Stimulated activated CD8-positive, alpha-beta memory T cell treated with anti-CD3 and anti-CD28 coated beads, Interleukin-4, amount 100 ng/mL, for 1 hour (primary cell): ENCODE measurements around the gene SLC13A4.

Source experiments
- DNase-seq, 2 donors: peaks; one replicate each; pipeline ENCODE4 v3.0.0-alpha.2; 2020; ENCODE audit warnings: low read depth in 2 of 2, low spot score in 1 of 2

SLC13A4 gene

DNA sequence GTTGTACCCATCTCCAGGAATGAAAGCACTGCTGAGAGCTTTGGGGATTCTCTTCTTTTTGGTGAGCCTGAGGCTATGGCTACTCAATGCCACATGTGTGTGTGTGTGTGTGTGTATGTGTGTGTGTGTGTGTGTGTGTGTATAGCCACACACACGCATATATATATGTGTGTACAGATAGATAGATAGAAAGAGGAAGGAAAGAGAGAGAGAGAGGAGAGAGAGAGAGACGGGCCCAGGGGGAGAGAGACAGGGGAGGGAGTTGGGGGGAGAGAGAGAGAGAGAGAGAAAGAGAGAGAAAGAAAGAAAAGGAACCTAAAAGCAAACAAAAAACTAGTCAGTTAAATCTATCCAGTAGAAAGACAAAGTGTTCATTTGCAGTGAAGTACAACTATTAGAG is 8.3 kb downstream of the SLC13A4 start:
- no peak for DNase-seq

DNA sequence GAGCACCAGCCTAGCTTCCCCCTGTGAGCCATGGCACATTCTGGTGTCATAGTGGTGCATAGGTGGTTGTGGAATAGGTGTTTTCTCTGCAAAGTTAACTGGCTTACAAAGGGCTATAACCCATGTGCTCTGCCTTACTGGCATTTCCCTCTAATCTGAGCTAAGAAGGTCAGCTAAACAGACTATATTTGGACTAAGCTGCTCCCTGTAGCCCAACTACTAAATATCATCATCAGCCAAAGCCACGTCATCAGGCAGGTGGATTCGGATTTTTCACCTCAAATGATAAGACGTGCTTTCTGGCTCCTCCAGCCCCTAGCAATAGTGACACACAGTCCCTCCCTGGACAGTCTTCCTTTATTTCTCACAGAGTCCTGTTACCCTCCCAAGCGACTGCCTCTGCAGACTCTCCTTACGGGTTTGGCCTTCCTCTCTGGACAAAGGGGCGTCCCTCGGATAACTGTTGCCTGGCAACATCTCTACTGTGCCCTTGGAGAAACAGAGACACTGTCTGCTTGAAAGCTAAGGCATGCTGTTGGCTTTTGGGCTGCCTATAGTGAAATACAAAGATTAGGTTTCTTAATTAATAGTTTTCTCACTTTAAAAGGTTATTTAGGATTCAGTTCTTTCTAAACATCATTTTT is 9.1 kb downstream of the SLC13A4 start:
- DNase-seq = no peak

DNA sequence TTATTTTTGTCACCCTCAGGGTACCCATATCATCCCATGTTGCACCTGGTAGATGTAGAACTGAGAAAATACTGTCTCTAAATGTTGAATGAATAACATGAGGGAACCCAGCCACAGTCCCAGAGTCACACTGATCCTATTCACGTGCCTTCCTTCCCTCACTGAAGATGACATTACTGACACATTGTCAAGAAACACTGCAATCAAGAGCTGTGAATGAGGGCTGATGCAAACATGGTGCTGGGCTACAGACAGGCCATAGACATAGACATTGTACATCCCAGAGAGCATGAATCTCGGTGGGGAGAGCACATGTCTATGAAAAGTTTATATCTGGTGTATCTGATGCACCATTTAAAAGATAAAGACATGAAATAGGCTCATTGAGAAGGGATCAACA is 9.8 kb downstream of the SLC13A4 start:
- no peak for DNase-seq

DNA sequence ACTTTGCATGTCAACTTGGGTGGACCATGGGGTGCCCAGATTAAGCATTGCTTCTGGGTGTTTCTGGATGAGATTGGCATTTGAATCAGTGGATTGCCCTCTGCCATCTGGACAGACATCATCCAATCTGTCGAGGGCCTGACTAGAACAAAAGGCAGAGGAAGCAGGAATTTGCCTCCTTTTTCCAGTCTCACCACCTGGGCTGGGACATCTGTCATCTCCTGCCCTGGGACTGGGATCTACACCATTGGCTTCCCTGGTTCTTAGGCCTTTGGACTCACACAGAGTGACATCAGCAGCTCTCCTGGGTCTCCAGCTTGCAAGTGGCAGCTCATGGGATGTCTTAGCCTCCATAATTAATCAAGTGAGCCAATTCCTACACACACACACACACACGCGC is 10.3 kb downstream of the SLC13A4 start:
- no peak for DNase-seq

DNA sequence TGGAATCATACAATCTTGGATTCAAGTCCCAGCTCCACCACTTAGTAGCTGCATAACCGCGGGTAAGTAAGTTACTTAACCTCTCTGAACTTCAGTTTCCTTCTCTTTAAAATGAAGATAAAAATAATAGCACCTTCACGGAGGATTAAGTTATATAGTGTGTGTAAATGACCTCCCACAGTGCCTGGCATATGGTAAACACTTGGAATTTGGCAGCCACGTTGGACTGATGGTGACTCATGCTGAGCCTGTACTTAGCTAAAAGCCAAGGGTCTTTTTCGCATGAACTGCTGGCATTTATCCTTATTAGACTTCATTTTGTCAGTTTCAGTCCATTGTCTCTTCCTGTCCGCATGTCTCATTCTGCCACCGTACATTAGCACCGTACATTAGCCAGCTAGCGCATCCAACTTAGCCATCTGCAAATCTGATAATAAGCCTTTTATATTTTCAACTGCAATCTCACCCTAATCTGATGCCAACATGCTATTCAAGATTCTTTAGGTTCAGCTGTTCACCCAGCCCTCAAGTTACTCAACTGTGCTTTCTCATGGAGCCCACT is 11.2 kb downstream of the SLC13A4 start:
- DNase-seq = no peak

DNA sequence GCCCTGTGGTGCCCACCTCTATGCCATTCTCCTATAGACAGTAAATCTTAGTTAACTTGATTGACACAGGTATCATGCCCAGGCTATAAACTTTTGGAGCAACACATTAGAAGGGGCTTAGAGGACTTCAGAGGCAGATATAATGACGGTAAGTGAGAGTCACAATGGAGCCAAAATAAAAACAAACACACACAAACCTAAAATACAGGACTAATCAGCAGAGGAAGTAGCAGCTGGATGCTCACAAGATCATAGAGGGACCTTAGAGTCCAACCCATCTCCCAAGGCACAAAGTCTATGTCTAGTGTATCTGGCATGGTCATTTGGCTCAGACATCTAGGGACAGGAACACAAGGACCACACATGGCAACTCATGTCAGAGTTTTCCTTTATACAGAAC is 12.3 kb downstream of the SLC13A4 start:
- no peak for DNase-seq

DNA sequence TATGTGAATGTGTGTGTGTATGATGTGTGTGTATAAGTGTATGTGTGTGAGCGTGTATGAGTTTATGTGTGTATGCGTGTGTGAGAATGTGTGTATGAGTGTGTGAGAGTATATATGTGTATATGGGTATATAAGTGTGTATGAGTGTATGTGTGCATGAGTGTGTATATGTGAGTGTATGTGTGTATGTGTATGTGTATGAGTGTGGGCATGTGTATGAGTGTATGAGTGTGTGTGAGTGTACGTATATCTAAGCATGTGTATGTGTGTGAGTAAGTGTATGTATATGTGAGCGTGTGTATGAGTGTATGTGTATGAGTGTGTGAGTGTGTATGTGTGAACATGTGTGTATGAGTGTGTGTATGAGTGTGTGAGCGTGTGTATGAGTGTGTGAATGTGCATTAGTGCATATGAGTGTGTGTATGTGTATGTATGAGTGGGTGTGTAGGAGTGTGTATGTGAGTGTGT is 12.9 kb downstream of the SLC13A4 start:
- no peak for DNase-seq

DNA sequence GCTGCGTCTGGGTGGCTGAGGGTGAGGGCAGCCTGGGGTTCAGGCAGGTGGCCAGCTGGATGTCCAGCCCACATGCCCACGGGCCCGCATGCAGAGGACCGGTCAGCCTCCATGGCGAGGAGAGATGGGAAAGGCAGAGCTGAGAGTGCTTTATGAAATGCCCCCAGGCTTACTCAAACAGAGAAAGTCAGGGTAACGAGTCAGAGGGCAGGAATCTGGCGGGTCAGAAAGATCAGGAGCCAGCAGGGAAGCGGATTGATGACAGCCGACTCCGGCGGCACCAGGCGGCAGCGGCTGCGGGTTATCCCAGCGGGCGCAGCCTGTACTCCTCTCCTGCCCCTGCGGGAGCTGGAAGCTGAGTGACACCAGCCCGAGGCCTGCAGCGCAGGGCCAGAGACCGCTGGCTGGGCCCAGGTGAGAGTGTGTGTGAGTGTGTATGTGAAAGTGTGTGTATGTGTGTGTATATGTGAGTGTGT is 13.4 kb downstream of the SLC13A4 start:
- DNase-seq = no peak

DNA sequence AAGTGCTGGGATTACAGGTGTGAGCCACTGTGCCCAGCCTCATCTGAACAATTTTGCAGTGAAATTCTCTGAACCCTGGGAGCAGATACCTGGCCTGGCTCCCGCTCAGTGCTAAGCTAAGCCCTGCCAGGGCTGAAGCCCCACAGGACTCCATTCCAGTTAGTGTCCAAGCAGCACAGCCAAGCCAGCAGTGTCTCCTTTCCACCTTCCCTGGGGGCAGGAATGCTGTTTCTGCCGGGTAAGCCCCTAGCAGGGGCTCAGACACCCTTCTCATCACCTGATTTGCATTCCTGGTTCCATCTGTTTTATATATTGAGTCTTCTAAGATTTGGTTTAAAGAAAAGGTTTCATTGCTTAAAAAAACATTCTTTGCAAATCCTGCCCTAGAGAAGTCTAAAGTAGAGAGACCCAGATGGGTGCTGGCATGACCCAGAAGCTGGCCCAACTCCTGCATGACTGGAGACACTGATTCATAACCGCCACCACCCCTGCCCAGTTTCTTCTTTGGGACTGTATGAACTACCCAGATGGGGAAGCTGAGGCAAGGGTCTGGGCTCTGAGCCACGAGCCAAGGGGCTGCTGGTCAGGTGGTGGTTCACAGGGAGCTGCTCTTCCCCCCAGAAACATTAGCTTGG is 14.0 kb downstream of the SLC13A4 start:
- no peak for DNase-seq

DNA sequence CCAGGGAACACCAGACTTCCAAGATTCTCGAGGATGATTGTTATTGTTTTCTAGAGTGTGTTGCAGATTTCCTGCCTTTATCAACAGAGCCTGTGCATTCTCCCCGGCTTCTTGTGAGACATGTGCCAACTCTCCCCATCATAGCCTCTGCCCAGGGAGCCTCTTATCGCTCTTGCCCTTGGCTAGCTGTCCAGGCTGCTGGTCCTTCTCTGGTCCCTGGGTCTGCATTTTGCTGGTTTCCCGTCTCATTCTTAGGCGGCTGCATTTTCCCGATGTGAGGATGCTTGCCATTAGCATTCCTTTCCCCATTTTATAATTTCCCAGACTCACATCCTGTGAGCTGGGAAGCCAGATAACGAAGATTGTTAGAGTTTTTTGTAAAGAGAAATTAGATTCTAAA is 15.2 kb downstream of the SLC13A4 start:
- no peak for DNase-seq

DNA sequence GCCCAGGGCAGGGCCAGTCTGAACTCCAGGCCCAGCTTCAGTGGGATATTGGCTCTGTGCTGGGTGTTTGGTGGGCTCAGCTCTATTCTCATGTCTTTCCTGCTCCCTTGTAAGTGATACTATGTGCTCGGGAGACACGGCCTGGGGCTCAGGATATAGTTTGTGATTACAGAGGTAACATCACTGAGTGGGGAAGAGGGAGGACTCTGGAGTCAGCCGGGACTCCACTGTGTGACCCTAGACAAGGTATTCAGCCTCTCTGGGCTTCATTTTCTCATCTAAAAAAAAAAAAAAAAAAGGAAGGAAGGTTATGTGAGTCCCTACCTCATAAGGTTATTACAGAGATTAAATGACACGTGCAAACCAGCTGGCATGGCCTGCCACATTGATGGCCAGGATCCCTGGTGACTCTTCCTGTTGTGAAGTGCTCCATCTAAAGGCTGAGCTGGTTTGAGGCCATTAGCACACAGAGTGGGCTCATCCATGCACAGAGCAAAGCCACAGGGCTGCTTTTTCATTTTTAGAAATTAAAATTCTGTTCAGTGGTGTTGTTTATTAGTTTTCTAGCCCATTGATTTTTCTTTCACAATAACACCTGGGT is 15.7 kb downstream of the SLC13A4 start:
- DNase-seq = no peak

DNA sequence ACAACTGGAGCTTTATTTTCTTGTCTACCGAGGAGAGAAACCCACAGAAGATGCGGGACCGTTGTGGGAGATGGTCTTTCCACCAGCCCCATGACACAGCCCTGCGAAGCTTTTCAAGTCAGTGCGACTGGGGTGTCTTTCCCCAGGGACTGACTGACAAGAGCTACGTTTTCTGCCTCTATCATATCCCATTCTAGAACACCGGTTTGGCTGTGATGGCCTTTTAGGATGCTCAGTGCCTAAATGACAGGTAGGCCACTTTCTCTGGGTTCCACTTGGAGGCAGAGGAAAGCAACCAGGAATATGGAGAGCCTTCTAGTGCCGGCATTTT is 16.9 kb downstream of the SLC13A4 start:
- DNase-seq = no peak

DNA sequence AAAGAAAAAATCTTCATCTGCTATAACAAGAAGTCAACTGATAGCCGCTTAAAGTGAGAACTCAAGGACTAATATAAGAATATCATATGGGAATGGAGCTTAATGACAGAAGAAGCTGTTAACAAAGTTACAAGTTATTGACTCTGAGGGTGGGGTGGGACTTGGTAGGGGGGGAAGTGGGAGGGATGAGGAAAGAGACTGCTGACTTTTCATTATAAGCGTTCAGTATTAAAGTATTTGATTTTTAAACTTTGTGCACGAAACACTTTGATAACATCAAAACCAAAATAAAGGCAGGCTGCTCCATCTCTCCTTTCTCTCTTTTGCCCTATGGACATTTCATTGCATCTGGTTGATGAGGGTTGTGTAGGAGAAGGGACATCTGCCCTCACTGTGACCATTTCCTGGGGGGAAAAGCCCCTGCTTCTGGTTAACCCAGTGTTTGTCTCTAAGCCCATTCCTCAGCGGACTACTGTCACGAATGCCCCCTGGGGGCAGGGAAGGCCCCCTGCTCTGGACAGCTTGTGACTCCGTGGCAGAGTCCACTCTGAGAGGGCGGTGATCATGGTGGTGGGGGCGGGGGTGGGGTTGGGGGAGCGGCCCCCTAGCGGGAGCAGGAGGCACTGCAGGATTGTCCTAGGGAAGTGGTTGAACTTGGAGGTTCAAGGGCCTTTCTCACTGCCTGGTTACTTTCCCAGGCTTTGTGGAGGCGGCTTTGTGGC is 17.4 kb downstream of the SLC13A4 start:
- no peak for DNase-seq

DNA sequence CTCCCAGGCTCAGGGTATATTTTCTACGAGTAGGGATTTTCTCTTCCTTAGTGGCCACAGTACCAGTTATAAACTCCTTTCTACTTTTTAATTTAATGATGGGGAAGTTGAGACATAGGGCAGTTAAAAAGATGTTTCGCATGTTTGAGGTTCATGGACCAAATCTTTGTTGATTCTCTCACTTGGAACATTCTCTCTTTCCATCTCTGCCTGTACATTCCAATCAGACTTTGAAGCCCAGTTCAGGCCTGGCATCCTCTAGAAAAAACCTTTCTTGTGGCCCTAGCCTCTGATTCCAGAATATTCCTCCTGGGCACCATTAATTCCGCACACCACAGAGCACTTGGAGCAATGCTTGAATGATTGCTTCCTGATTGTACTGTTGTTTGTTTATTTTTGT is 18.5 kb downstream of the SLC13A4 start:
- DNase-seq = no peak

DNA sequence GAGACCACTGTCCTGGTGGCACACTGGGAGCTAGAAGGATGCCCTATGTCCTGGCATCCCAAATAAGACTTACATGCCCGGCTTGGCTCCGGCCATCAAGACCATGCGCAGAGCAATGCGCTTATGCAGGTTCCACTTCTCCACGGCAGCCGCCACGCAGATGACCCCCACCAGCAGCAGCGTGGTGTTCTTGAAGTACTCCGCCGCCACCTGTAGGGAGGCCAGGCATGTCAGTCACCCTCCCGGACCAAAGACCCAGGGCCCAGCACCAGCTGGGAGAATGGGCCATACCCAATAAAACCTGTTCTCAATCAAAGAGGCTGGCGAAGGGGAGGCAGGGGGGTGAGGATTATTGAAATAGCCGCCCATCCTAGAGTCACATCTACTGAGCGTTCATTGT is 19.9 kb downstream of the SLC13A4 start:
- DNase-seq = no peak

DNA sequence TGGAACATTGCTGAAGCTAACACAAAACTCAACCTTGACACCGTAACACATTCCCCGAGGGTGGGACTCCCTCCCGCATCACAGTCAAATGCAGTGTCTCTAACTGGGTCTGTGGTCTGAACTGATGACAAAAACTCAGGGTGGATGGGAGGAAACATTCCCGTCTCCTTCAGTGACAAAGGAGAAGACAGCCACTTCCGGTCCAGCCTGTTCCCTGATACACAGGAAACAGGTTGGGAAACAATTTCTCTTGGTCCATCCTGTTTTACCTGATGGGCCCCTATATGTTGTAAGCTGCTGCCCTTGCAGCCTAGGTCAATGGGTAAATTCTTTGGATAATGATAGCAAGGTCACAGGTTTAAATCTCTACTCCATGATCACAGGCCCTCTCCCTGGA is 20.4 kb downstream of the SLC13A4 start:
- no peak for DNase-seq

DNA sequence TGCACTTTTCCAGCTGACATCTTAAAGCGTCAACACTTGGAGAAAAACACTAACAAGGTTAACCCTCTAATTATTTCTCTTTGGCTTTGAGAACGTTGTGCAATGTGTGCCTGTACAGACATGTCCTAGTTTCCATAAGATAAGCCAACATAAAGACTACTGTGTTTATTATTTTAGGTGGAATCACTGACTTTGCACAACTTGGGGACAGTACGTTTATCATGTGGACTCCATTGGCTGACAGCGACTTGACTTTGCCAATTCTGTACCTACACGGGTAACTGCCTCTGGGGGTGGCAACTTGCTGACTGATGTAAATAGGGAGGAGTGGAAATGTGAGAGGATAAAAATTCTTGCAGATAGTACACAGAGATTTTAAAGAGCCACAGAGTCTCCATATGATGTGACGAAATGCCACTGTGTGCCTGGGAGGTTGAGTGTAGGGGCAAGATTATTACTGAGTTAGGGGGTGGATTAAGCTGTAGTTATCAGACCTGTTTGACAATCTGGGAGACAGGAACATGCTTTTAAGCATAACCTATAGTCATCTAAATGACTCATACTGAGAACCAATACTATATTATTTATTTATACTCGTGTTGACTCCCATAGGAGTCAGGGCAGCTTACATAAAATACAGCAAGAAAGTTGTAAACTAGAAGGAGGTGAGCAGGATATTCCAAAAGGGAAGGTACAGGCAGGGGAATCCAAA is 21.0 kb downstream of the SLC13A4 start:
- no peak for DNase-seq

DNA sequence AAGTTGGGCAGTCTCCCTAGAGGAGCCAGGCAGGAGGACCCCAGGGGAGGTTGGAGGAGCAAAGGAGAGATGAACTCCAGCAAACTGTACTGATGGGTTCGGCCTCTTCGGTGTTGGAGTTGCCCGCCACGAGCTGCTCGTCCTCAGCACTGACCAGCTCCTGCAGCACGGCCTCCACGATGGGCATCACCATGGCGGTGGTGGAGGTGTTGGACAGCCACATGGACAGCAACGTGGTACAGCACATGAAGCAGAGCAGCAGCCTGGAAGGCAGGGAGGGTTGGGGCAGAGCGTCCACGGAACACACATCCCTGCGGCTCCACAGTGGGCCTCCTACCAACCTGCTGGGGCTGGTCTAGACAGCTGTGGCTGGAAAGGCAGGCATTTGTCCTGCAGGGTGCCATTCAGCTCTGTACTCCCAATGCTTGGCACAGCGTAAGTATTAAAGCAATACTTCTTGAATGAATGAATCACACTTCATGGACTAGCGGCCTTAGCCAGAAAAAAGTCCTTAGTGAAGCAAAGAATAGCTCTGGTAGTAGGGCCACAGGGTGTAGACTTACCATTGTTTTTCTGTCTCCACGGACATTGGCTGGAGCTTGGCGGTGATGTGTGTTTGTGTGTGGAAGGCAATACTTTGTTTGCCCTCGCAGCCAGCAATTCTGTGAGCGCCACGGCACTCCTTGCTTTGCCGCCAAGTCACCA is 21.8 kb downstream of the SLC13A4 start:
- DNase-seq = no peak

DNA sequence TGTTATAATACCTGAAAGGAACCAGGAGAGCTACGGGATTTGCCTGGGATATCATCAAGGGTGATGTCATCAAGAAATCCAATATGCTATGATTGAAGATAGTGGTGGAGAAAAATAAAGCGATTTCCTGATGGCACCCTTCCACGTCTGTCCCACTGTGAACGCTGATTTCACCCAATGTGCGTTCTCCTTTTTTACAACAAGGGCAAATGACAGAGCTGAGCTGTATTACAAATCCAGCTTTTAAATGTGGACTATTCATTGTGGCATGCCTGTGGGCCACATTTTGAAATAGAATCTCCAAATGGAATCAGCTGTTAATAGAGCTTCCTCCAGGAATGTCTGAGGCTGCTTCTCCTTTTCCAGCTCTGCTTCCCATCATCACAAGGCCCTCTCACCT is 23.3 kb downstream of the SLC13A4 start:
- DNase-seq = no peak

DNA sequence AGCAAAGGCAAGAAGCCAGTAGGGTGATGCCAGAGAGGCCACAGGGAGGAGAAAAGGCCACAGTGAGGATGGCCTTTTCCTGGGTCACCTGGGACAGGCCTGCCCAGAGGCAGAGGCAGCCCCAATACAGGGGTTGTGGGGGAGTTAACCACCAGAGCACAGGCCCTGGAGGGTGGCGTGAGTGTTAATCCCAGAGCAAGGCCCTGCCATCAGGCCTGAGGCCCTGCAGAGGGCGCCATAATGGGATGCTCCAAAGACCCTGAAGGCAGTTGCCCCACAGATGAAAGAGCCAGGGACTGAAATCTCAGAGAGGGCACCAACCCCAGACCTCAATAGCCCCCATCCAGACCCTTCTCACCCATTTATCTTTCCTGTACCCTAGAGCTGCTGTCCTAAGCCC is 23.9 kb downstream of the SLC13A4 start:
- DNase-seq = no peak
